Fibroblast of pulmonary artery (primary cell): ENCODE results near the gene MGAT5.

Experiments used
- DNase-seq: peaks from one replicate; pipeline ENCODE4 v3.0.0-alpha.2; 2010; ENCODE audit warnings: low read depth
- H3K4me3 ChIP-seq: replicated peaks from 2 replicates; pipeline ENCODE4 v1.5.1; 2011; ENCODE audit warnings: low read depth, mild to moderate bottlenecking, control low read depth, low read length, moderate library complexity
- TF ChIP-seq, protein P1 (sequence below): IDR thresholded peaks from 2 replicates; pipeline ENCODE4 v1.5.1; 2011; ENCODE audit warnings: mild to moderate bottlenecking, control low read depth, low read length, inconsistent platforms; ENCODE audit errors: missing control alignments

MGAT5 gene

DNA sequence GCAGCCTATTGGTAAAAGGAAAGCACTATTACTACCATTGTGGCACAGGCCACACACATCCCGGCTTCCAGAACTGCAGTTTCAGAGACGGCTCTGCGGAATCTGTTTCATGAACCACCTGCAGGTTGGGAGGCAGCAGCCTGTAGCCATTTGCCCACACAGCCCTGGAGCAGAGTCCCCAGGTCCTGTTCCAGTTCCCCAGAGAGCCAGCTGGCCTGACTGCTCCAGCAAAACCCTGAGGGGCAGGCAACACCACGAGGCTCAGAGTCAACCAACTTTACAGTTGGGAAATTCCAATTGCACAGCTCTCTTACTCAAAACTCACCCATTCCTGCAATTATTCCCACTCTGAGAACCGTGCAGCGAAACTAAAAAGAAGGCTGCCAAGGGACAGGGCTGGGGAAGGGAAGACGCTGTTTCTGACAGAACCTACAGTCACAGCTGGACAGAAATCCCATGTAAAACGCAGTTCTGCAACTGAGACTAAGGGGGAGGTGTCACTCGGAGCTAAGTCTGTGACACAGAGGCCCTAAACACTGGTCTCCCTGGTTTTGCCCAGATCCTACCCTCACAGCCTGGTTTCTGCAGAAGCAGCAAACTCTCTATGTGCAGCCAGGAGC is 245.5 kb downstream of the MGAT5 start:
- no peak for DNase-seq
- TF ChIP-seq, protein P1, sequence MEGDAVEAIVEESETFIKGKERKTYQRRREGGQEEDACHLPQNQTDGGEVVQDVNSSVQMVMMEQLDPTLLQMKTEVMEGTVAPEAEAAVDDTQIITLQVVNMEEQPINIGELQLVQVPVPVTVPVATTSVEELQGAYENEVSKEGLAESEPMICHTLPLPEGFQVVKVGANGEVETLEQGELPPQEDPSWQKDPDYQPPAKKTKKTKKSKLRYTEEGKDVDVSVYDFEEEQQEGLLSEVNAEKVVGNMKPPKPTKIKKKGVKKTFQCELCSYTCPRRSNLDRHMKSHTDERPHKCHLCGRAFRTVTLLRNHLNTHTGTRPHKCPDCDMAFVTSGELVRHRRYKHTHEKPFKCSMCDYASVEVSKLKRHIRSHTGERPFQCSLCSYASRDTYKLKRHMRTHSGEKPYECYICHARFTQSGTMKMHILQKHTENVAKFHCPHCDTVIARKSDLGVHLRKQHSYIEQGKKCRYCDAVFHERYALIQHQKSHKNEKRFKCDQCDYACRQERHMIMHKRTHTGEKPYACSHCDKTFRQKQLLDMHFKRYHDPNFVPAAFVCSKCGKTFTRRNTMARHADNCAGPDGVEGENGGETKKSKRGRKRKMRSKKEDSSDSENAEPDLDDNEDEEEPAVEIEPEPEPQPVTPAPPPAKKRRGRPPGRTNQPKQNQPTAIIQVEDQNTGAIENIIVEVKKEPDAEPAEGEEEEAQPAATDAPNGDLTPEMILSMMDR, result no peak
- H3K4me3 ChIP-seq, result no peak overlapping the region

DNA sequence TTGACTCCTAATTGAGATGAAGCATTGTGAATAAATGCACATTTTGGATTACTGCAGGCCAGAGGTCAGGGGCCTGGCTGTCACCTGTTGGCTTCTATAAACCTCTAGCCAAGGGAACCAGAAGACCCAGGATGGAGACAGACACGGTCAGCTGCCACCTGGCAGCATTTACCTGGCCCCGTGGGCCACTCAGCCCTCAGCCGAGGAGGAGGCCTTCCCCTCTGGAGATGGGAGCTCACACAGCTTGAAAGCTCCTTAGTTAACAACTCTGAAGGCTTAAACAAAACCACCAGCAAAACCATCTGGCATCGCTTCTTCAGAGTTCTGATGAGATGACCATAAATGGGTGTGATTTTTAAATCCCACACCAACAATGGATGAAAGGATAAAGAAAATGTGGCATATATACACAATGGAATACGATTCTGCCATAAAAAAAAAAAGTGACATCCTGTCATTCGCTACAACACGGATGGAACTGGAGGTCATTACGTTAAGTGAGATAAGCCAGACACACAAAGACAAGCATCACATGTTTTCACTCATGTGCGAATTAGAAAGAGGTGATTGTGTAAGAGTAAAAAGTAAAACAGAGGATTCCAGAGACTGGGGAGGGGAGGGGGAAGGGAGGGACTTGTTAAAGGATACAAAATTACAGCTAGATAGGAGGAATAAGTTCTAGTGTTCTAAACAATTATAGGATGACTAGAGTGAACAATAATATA is 246.5 kb downstream of the MGAT5 start:
- DNase-seq, result peak; percentile 3
- TF ChIP-seq, protein P1, result no peak
- H3K4me3 ChIP-seq, result no peak overlapping the region

DNA sequence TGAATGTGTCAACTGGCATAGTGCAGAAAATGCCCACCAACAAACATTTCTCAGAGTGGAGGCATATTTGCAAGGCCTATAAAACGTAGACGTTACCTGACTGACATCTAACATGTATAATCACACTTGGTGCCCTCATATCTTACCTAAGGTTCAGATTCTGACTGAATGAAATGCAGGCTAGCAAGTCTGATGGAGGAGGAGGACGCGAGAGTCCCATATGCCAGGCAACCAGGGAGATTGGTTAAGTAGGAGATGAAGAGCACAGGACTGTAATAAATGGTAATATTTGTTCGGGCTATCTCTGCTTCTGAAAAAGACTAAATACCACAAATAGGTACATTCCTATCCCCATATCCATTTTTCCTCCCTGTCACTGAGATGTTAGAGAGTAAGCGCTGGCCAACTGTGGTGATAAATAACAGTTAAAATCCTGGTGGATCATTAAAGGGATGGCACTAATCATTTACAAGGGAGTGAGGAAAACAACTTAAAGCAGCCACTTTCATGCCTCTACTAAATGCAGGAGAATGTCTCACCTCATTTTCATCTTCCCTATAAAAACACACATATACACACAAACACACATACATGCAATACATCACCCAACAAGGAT is 247.7 kb downstream of the MGAT5 start:
- DNase-seq, result no peak
- TF ChIP-seq, protein P1, result no peak
- H3K4me3 ChIP-seq, result no peak overlapping the region

DNA sequence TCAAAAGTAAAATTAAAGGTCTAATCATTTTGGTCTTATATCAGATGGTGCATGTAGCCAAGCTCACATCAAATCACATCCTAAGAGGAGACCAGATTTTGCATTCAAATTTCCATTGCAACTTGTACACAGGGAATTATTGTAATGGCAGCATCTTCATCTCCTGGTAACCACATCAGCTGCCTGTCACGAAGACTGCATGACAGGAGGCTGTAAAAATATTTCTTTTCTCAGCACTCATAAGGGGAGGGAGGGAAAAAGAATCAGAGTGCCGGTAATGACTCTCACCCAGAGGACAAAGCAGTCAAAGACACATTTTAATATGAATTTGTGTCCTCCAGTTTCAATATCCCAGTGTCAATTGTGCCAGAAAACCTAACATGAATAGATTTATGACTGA is 248.2 kb downstream of the MGAT5 start:
- TF ChIP-seq, protein P1, result no peak
- H3K4me3 ChIP-seq, result no peak overlapping the region
- no peak for DNase-seq
